ENCODE data around the gene CD48. TPM values are rescaled to one million over a fixed set of nuclear protein-coding genes. Genes with fewer than 3 reads are reported as not detected.

CD48 gene, protein sequence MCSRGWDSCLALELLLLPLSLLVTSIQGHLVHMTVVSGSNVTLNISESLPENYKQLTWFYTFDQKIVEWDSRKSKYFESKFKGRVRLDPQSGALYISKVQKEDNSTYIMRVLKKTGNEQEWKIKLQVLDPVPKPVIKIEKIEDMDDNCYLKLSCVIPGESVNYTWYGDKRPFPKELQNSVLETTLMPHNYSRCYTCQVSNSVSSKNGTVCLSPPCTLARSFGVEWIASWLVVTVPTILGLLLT
- not detected for polyA plus RNA-seq (2013, experiment 1 of 4)
- not detected for polyA plus RNA-seq (2013, experiment 2 of 4)
- polyA plus RNA-seq (2013, experiment 3 of 4), result not detected
- not detected for polyA plus RNA-seq (2013, experiment 4 of 4)

DNA sequence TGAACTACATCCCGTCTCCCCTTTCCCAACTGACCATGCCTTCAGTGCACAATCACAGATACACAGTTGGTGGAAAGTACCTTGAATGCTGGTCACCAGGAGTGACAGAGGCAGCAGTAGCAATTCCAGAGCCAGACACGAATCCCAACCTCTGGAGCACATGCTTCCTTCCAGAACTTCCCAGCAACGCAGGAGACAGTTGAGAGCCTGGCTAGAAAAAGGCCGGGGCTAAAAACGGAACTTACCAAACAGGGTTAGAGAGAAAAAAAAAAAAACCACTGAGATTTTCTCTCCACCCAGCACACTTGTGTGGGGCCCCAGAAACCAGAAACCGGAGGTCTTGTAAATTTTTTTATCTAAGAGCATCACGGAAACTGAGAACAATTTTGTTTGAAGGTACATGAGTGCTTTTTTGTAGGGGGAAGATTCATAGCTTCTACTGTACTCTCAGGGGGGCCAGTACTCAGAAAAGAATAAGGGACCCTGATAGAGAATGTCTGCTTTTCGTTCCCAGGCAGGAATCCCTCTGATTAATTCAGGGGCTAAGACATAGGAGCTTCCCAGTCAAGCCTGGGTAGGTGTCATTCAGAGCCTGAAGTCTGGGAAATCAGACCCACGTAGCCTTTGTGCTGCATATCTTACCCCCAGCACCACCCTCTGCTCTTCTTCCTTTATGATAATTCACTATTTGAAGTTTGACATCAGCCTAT is at the start of gene CD48:
TSS of gene CD48 (minus strand) at position 221 of the 710 bp plus-strand sequence. CDS start at position 162, 59 bp downstream.
- Histone ChIP-seq H3K36me3 (ENCODE audit: control insufficient read depth, insufficient read depth, low read length) (no peaks in the 10 kb centered on the region), H3K27me3 (ENCODE audit: control insufficient read depth, insufficient read depth, low read length, poor library complexity, severe bottlenecking) (no peaks in the 10 kb centered on the region), H3K4me3 (ENCODE audit: insufficient read depth, low read depth, low read length) (no peak within 1 kb of the TSS), H3K27ac (ENCODE audit: insufficient read depth, low read depth, low read length, poor library complexity, severe bottlenecking) (no peak within 1 kb of the TSS), H3K4me1 (ENCODE audit: control insufficient read depth, insufficient read depth, low read length) (no peaks in the 10 kb centered on the region), H3K9me3 (ENCODE audit: control insufficient read depth, low read length) (no peaks in the 10 kb centered on the region)
- 87 to 88% methylated on average over 9 of the region's 9 CpGs for WGBS, 2 experiments

DNA sequence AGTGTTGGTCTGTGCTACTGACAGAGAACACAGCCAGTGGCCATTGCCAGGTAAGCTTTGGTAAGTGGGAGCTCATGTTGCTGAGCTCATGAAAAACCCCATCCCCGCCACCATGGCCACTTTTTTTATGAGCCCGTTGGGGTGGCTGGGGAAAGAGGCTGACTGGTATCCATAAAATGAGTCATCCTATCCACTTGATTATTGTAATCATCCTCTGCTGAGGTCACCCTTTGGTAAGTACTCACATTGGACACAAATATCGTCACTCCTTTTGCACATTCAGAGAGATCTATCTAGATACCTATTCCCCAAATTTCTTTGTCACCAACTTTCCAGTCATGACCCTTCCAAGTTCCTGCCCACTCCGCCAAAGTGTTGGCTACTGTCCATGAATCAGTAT is 49.4 kb upstream of the CD48 start:
- H3K27me3 ChIP-seq (ENCODE audit: control insufficient read depth, insufficient read depth, low read length, poor library complexity, severe bottlenecking), result no peaks in the 10 kb centered on the region
- H3K4me3 ChIP-seq (ENCODE audit: insufficient read depth, low read depth, low read length), result no peak overlapping the region
- 96 to 97% methylated on average over 4 of the region's 4 CpGs for WGBS, 2 experiments
- no peaks in the 10 kb centered on the region for H3K4me1 ChIP-seq (ENCODE audit: control insufficient read depth, insufficient read depth, low read length)
- no peaks in the 10 kb centered on the region for H3K36me3 ChIP-seq (ENCODE audit: control insufficient read depth, insufficient read depth, low read length)
- no peak overlapping the region for H3K27ac ChIP-seq (ENCODE audit: insufficient read depth, low read depth, low read length, poor library complexity, severe bottlenecking)
- no peaks in the 10 kb centered on the region for H3K9me3 ChIP-seq (ENCODE audit: control insufficient read depth, low read length)

GRCh38 chr1:160759740-160760139 is 48.1 kb upstream of the CD48 start:
- H3K4me1 ChIP-seq (ENCODE audit: control insufficient read depth, insufficient read depth, low read length), result no peaks in the 10 kb centered on the region
- H3K4me3 ChIP-seq (ENCODE audit: insufficient read depth, low read depth, low read length), result no peak overlapping the region
- H3K36me3 ChIP-seq (ENCODE audit: control insufficient read depth, insufficient read depth, low read length), result no peaks in the 10 kb centered on the region
- no peaks in the 10 kb centered on the region for H3K27me3 ChIP-seq (ENCODE audit: control insufficient read depth, insufficient read depth, low read length, poor library complexity, severe bottlenecking)
- no peaks in the 10 kb centered on the region for H3K9me3 ChIP-seq (ENCODE audit: control insufficient read depth, low read length)
- no peak overlapping the region for H3K27ac ChIP-seq (ENCODE audit: insufficient read depth, low read depth, low read length, poor library complexity, severe bottlenecking)

- 96 to 99% methylated on average over 2 of the region's 2 CpGs for WGBS, 2 experiments
- no peaks in the 10 kb centered on the region for H3K27me3 ChIP-seq (ENCODE audit: control insufficient read depth, insufficient read depth, low read length, poor library complexity, severe bottlenecking)
- H3K4me3 ChIP-seq (ENCODE audit: insufficient read depth, low read depth, low read length), result no peak overlapping the region
- no peak overlapping the region for H3K27ac ChIP-seq (ENCODE audit: insufficient read depth, low read depth, low read length, poor library complexity, severe bottlenecking)
- no peaks in the 10 kb centered on the region for H3K4me1 ChIP-seq (ENCODE audit: control insufficient read depth, insufficient read depth, low read length)
- no peaks in the 10 kb centered on the region for H3K36me3 ChIP-seq (ENCODE audit: control insufficient read depth, insufficient read depth, low read length)
- no peaks in the 10 kb centered on the region for H3K9me3 ChIP-seq (ENCODE audit: control insufficient read depth, low read length)
Observed at GRCh38 chr1:160758521-160758920, 46.9 kb upstream of the CD48 start.

DNA sequence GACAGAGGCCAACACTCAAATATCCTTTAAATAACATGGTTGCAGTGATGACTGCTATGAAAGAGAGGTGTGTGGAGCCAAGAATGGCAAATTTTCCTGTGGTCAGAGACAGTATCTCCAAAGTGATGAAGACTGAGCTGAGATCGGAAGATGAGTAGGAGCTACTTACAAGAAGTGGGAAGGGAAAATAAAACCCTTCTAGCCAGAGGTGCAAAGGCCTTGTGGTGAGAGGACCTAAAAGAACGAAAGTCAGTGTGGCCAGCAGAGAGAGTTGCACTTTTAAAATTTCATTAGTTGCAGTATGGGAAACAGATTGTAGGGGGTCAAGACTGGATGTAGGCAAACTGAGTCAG is 45.2 kb upstream of the CD48 start:
- Histone ChIP-seq H3K36me3 (ENCODE audit: control insufficient read depth, insufficient read depth, low read length) (no peaks in the 10 kb centered on the region), H3K27me3 (ENCODE audit: control insufficient read depth, insufficient read depth, low read length, poor library complexity, severe bottlenecking) (no peaks in the 10 kb centered on the region), H3K4me3 (ENCODE audit: insufficient read depth, low read depth, low read length) (no peak overlapping the region), H3K9me3 (ENCODE audit: control insufficient read depth, low read length) (no peaks in the 10 kb centered on the region), H3K27ac (ENCODE audit: insufficient read depth, low read depth, low read length, poor library complexity, severe bottlenecking) (no peak overlapping the region), H3K4me1 (ENCODE audit: control insufficient read depth, insufficient read depth, low read length) (no peaks in the 10 kb centered on the region)
- WGBS, 2 experiments, result 93 to 94% methylated on average over 2 of the region's 2 CpGs

DNA sequence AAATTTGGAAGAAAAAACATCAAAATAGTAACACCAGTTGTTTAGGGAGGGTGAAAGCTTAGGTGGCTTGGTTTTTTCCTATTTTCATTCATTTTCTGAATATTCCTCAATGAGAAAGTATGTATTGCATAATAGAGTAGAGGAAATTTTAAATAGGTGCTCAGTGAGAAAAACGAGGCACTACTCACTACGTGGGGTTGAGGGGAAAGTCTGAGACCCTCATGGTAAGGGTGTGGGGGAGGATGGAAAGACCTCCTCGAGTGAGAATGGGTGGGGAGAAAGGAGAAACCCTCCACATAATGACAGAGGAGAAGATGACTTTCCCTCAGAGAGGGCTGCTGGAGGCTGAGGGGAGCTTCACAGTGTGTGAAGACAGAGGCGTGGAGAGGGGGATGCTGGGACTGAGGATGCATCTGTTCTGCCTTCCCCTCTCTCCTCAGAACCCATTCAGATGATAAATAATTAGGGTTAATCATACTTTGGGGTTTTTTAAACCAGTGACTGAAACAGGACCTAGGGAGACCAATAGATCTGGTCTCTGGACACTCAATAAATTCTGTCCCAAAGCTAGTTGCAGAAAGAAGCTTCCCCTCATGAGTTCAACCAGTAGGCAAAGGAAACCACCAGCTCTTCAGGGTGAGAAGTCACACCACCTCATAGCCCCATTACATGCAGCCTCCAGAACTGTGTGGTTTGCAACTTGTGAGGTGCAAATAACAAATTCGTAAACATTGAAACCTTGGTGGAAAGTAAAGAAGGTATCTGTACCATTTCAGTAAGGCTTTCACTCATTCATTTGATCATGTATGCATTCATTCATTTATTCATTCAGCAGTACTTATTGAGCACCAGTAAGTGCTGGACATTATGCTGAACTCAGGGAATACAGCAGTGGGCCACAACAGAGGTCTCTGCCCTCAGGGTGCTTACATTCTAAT is 44.6 kb upstream of the CD48 start:
- Histone ChIP-seq H3K27me3 (ENCODE audit: control insufficient read depth, insufficient read depth, low read length, poor library complexity, severe bottlenecking) (no peaks in the 10 kb centered on the region), H3K4me3 (ENCODE audit: insufficient read depth, low read depth, low read length) (no peak overlapping the region), H3K27ac (ENCODE audit: insufficient read depth, low read depth, low read length, poor library complexity, severe bottlenecking) (no peak overlapping the region), H3K9me3 (ENCODE audit: control insufficient read depth, low read length) (no peaks in the 10 kb centered on the region), H3K36me3 (ENCODE audit: control insufficient read depth, insufficient read depth, low read length) (no peaks in the 10 kb centered on the region), H3K4me1 (ENCODE audit: control insufficient read depth, insufficient read depth, low read length) (no peaks in the 10 kb centered on the region)
- WGBS, 2 experiments, result 80 to 87% methylated on average over 4 to 5 of the region's 5 CpGs

DNA sequence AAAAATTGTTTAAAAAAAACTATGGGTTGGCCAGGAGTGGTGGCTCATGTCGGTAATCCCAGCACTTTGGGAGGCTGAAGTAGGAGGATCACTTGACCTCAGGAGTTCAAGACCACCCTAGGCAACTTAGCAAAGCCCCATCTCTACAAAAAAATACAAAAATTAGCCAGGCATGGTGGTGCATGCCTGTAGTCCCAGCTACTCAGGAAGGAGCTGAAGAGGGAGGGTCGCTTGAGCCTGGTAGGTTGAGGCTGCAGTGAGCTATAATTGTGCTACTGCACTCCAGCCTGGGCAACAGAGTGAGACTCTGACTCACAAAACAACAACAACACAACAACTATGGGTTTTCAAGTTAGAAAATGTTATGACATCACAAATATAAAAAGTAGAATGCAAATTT is 43.8 kb upstream of the CD48 start:
- H3K36me3 ChIP-seq (ENCODE audit: control insufficient read depth, insufficient read depth, low read length), result no peaks in the 10 kb centered on the region
- H3K27ac ChIP-seq (ENCODE audit: insufficient read depth, low read depth, low read length, poor library complexity, severe bottlenecking), result no peak overlapping the region
- no peaks in the 10 kb centered on the region for H3K9me3 ChIP-seq (ENCODE audit: control insufficient read depth, low read length)
- no peaks in the 10 kb centered on the region for H3K4me1 ChIP-seq (ENCODE audit: control insufficient read depth, insufficient read depth, low read length)
- H3K27me3 ChIP-seq (ENCODE audit: control insufficient read depth, insufficient read depth, low read length, poor library complexity, severe bottlenecking), result no peaks in the 10 kb centered on the region
- H3K4me3 ChIP-seq (ENCODE audit: insufficient read depth, low read depth, low read length), result no peak overlapping the region
- WGBS, 2 experiments, result 97 to 100% methylated on average over 2 of the region's 2 CpGs

GRCh38 chr1:160753594-160753993 is 42.0 kb upstream of the CD48 start:
- no peaks in the 10 kb centered on the region for H3K9me3 ChIP-seq (ENCODE audit: control insufficient read depth, low read length)
- no peaks in the 10 kb centered on the region for H3K27me3 ChIP-seq (ENCODE audit: control insufficient read depth, insufficient read depth, low read length, poor library complexity, severe bottlenecking)
- no peaks in the 10 kb centered on the region for H3K4me1 ChIP-seq (ENCODE audit: control insufficient read depth, insufficient read depth, low read length)
- H3K36me3 ChIP-seq (ENCODE audit: control insufficient read depth, insufficient read depth, low read length), result no peaks in the 10 kb centered on the region
- no peak overlapping the region for H3K27ac ChIP-seq (ENCODE audit: insufficient read depth, low read depth, low read length, poor library complexity, severe bottlenecking)
- H3K4me3 ChIP-seq (ENCODE audit: insufficient read depth, low read depth, low read length), result no peak overlapping the region

GRCh38 chr1:160752924-160753323 is 41.3 kb upstream of the CD48 start:
- H3K4me1 ChIP-seq (ENCODE audit: control insufficient read depth, insufficient read depth, low read length), result no peaks in the 10 kb centered on the region
- no peak overlapping the region for H3K27ac ChIP-seq (ENCODE audit: insufficient read depth, low read depth, low read length, poor library complexity, severe bottlenecking)
- no peaks in the 10 kb centered on the region for H3K36me3 ChIP-seq (ENCODE audit: control insufficient read depth, insufficient read depth, low read length)
- no peaks in the 10 kb centered on the region for H3K27me3 ChIP-seq (ENCODE audit: control insufficient read depth, insufficient read depth, low read length, poor library complexity, severe bottlenecking)
- WGBS, 2 experiments, result 89 to 90% methylated on average over 5 of the region's 5 CpGs
- H3K9me3 ChIP-seq (ENCODE audit: control insufficient read depth, low read length), result no peaks in the 10 kb centered on the region
- no peak overlapping the region for H3K4me3 ChIP-seq (ENCODE audit: insufficient read depth, low read depth, low read length)

DNA sequence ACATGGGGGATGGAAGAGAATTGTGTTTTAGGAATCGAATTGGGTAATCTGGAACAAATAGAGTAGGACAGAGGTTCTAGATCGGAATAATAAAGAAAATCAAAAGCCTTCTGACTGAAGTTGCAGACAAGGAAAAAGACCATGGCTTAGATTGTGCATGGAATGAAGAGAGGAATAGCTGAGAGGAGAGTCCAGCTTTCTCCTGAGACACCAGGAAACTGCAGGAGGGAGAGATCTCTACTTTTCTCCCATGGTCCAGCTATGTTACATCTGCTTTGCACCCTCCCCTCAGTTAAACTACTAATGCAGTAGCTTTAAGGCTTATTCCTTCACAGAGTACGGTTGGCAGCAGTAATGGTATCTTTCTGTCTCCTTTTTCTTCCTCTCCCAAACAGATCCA is 40.8 kb upstream of the CD48 start:
- Histone ChIP-seq H3K9me3 (ENCODE audit: control insufficient read depth, low read length) (no peaks in the 10 kb centered on the region), H3K36me3 (ENCODE audit: control insufficient read depth, insufficient read depth, low read length) (no peaks in the 10 kb centered on the region), H3K4me3 (ENCODE audit: insufficient read depth, low read depth, low read length) (no peak overlapping the region), H3K27ac (ENCODE audit: insufficient read depth, low read depth, low read length, poor library complexity, severe bottlenecking) (no peak overlapping the region), H3K4me1 (ENCODE audit: control insufficient read depth, insufficient read depth, low read length) (no peaks in the 10 kb centered on the region), H3K27me3 (ENCODE audit: control insufficient read depth, insufficient read depth, low read length, poor library complexity, severe bottlenecking) (no peaks in the 10 kb centered on the region)
- 93 to 94% methylated on average over 3 of the region's 3 CpGs for WGBS, 2 experiments

Data from ectodermal cell (in vitro differentiated cells).